SK-N-SH (cell line): ENCODE data around the gene DBX1. TPM values are rescaled to one million over a fixed set of nuclear protein-coding genes. Genes with fewer than 3 reads are reported as not detected.

ENCODE experiments used
- CTCF ChIA-PET: fragments of 300-600, 350-600 bp; formaldehyde crosslinking; extraction: SDS; loops from one replicate; lab custom pipeline; 2021; lab: Yijun Ruan, JAX
- POLR2A ChIA-PET: fragments of 350-600 bp; sonication (Branson Sonifier 250); formaldehyde crosslinking; extraction: SDS; loops from one replicate; lab custom pipeline; 2020; ENCODE audit warnings: antibody characterized with exemption, inconsistent platforms; lab: Yijun Ruan, JAX
- DNase-seq: peaks from one replicate; pipeline ENCODE4 v3.0.0; 2012
- H2AFZ ChIP-seq: fragments of 200-600 bp; sonication (generic); 2 replicates; pipeline ENCODE4 v1.8.1; 2016; ENCODE audit warnings: antibody characterized with exemption, mild to moderate bottlenecking, low read depth
- H3F3A ChIP-seq: fragments of 200-600 bp; sonication (generic); replicated peaks from 2 replicates; pipeline ENCODE3; 2016; ENCODE audit warnings: antibody characterized with exemption, mild to moderate bottlenecking; ENCODE audit not compliant: insufficient read depth
- H3K27ac ChIP-seq, 2 experiments: fragments of 200-500 bp in 1 of 2; fragments of 200-600 bp in 1 of 2; sonication (Bioruptor generic) in 1 of 2; sonication (generic), shearing (Covaris generic) in 1 of 2; 2 replicates each; pipeline versions ENCODE4 v1.5.1 to v1.6.1; 2014 to 2016; ENCODE audit warnings: low read depth in 2 of 2, inconsistent platforms in 1 of 2, low read length in 1 of 2, mild to moderate bottlenecking in 1 of 2, mixed read lengths in 1 of 2
- H3K27me3 ChIP-seq: fragments of 200-600 bp; sonication (generic), shearing (Covaris generic); 2 replicates; pipeline ENCODE4 v1.6.1; 2016; ENCODE audit warnings: mixed run types; ENCODE audit not compliant: insufficient read depth
- H3K36me3 ChIP-seq, 2 experiments: fragments of 200-500 bp in 1 of 2; fragments of 200-600 bp in 1 of 2; sonication (Bioruptor generic) in 1 of 2; sonication (generic) in 1 of 2; replicated peaks in 1 of 2; 2 replicates each; pipeline versions ENCODE3 to v1.5.1; 2014 to 2016; ENCODE audit warnings: low read length in 1 of 2, mild to moderate bottlenecking in 1 of 2; ENCODE audit not compliant: insufficient read depth in 2 of 2, control insufficient read depth in 1 of 2
- H3K4me1 ChIP-seq, 2 experiments: fragments of 200-500 bp in 1 of 2; fragments of 200-600 bp in 1 of 2; sonication (Bioruptor generic) in 1 of 2; sonication (generic), shearing (Covaris generic) in 1 of 2; 2 replicates each; pipeline versions ENCODE4 v1.5.1 to v1.6.1; 2014 to 2016; ENCODE audit warnings: low read depth in 1 of 2, low read length in 1 of 2, mixed run types in 1 of 2; ENCODE audit not compliant: insufficient read depth in 2 of 2, control insufficient read depth in 1 of 2
- H3K4me2 ChIP-seq: fragments of 200-600 bp; sonication (generic), shearing (Covaris generic); 2 replicates; pipeline ENCODE4 v1.6.1; 2017; ENCODE audit warnings: mixed run types
- H3K4me3 ChIP-seq, 2 experiments: fragments of 200-500 bp in 1 of 2; fragments of 200-600 bp in 1 of 2; sonication (Bioruptor generic) in 1 of 2; sonication (generic), shearing (Covaris generic) in 1 of 2; 2 replicates each; pipeline versions ENCODE4 v1.5.1 to v1.8.1; 2014 to 2016; ENCODE audit warnings: low read depth in 2 of 2, inconsistent platforms in 1 of 2, low read length in 1 of 2, mild to moderate bottlenecking in 1 of 2, mixed read lengths in 1 of 2, moderate library complexity in 1 of 2
- H3K79me2 ChIP-seq: fragments of 200-600 bp; sonication (generic); 2 replicates; pipeline ENCODE4 v1.8.1; 2017; ENCODE audit warnings: mild to moderate bottlenecking; ENCODE audit not compliant: insufficient read depth
- H3K9ac ChIP-seq: fragments of 200-600 bp; sonication (generic); 2 replicates; pipeline ENCODE4 v1.6.1; 2017; ENCODE audit warnings: mixed run types
- H3K9me2 ChIP-seq: fragments of 200-600 bp; sonication (generic); 2 replicates; pipeline ENCODE4 v1.6.1; 2017; ENCODE audit warnings: mixed run types
- H3K9me3 ChIP-seq: fragments of 200-600 bp; sonication (generic); 2 replicates; pipeline ENCODE4 v1.6.1; 2017; ENCODE audit warnings: mixed run types, mild to moderate bottlenecking, moderate library complexity
- H4K20me1 ChIP-seq: fragments of 200-600 bp; sonication (generic); 2 replicates; pipeline ENCODE4 v1.6.1; 2017; ENCODE audit warnings: mild to moderate bottlenecking, mixed run types; ENCODE audit not compliant: insufficient read depth
- CHD2 ChIP-seq: fragments of 150-350 bp; IDR thresholded peaks from 2 replicates; pipeline ENCODE4 v1.6.1; 2018; ENCODE audit warnings: low read length; ENCODE audit not compliant: partially characterized antibody
- ELF1 ChIP-seq: IDR thresholded peaks from 2 replicates; pipeline ENCODE4 v1.4.0; 2012
- EP300 ChIP-seq, 2 experiments: IDR thresholded peaks; 2 replicates each; pipeline versions ENCODE4 v1.4.0 to v1.6.1; 2012; ENCODE audit warnings: borderline replicate concordance in 1 of 2, low read depth in 1 of 2, low read length in 1 of 2
- FOSL2 ChIP-seq: IDR thresholded peaks from 2 replicates; pipeline ENCODE4 v1.4.0; 2012; ENCODE audit warnings: low read depth, mild to moderate bottlenecking, moderate library complexity, borderline replicate concordance
- GABPA ChIP-seq: IDR thresholded peaks from 2 replicates; pipeline ENCODE4 v1.4.0; 2012; ENCODE audit warnings: low read depth, mild to moderate bottlenecking
- JUND ChIP-seq: IDR thresholded peaks from 2 replicates; pipeline ENCODE4 v1.4.0; 2012
- MXI1 ChIP-seq: IDR thresholded peaks from 2 replicates; pipeline ENCODE4 v1.6.1; 2012; ENCODE audit warnings: mild to moderate bottlenecking, low read depth, low read length, improper control_type of control experiment
- NRF1 ChIP-seq: IDR thresholded peaks from 2 replicates; pipeline ENCODE4 v1.6.1; 2012; ENCODE audit warnings: low read depth, mild to moderate bottlenecking, low read length
- POLR2AphosphoS5 ChIP-seq: IDR thresholded peaks from 2 replicates; pipeline ENCODE4 v1.6.1; 2012; ENCODE audit warnings: low read depth, low read length
- RAD21 ChIP-seq: IDR thresholded peaks from 2 replicates; pipeline ENCODE4 v1.6.1; 2012; ENCODE audit warnings: mild to moderate bottlenecking, low read length
- SIN3A ChIP-seq: IDR thresholded peaks from 2 replicates; pipeline ENCODE4 v1.6.1; 2012; ENCODE audit warnings: low read depth, mild to moderate bottlenecking, low read length, moderate library complexity, borderline replicate concordance
- TEAD4 ChIP-seq: IDR thresholded peaks from 2 replicates; pipeline ENCODE4 v1.4.0; 2012; ENCODE audit warnings: mild to moderate bottlenecking, borderline replicate concordance; ENCODE audit not compliant: insufficient read depth
- YY1 ChIP-seq: IDR thresholded peaks from 2 replicates; pipeline ENCODE4 v1.4.0; 2012; ENCODE audit warnings: low read depth, mild to moderate bottlenecking
- WGBS: methylation state at CpG from one replicate; pipeline ENCODE4 v1.1.6; 2017; ENCODE audit warnings: low lambda C conversion rate; 5-methylcytosine and 5-hydroxymethylcytosine counted together
- polyA plus RNA-seq, 3 experiments: library from polyadenylated mRNA; depleted of rRNA; stranded (reverse); fragments of >200 nt; gene quantifications; 2 replicates each; pipeline ENCODE4 v1.2.3, GENCODE V29; 2012
- TF ChIP-seq, protein P1 (sequence below): IDR thresholded peaks from 2 replicates; pipeline ENCODE4 v1.4.0; 2012; ENCODE audit warnings: low read depth
- TF ChIP-seq, protein P2 (sequence below): IDR thresholded peaks from 2 replicates; pipeline ENCODE4 v1.4.0; 2012; ENCODE audit warnings: low read depth, borderline replicate concordance
- TF ChIP-seq, protein P3 (sequence below): IDR thresholded peaks from 2 replicates; pipeline ENCODE4 v1.6.1; 2012; ENCODE audit warnings: mild to moderate bottlenecking, low read depth, low read length, moderate library complexity
- TF ChIP-seq, protein P4 (sequence below): fragments of 200-600 bp; sonication (generic); IDR thresholded peaks from 2 replicates; pipeline ENCODE4 v1.6.1; 2017; ENCODE audit warnings: antibody characterized with exemption, mild to moderate bottlenecking, moderate library complexity
- TF ChIP-seq, protein P5 (sequence below): IDR thresholded peaks from 2 replicates; pipeline ENCODE4; 2012

The DBX1 gene
- polyA plus RNA-seq, 1 of the 3 experiments (the other 2 are of a cell fraction): not detected

DNA sequence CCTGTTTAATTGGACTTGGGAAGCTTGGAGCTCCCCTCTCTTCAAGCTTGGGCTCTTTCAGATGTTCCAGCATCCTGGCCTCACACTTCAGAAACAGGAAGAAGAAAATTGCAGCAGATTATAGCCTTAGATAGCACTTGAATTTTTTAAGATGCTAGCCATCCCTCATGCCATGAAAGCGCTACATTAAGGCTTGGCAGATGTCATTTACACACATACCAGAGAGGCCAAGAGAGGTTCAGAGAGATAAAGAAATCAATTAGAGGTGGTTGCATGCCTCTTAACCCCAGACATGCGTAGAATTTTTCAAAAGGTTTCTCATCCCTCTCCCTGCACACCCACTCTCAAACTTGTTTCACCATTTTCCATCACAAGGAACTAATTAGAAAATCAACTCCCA is 31.9 kb upstream of the DBX1 start (continued):
- TF ChIP-seq RAD21: no peak
- no peak for TF ChIP-seq FOSL2
- TF ChIP-seq EP300 (IDR thresholded peaks at IDR 0.05; ENCODE audit: borderline replicate concordance in 1 of 2, low read depth in 1 of 2, low read length in 1 of 2): no peak
- no peak for TF ChIP-seq POLR2AphosphoS5
- no peak for TF ChIP-seq CHD2
- TF ChIP-seq, protein P1, sequence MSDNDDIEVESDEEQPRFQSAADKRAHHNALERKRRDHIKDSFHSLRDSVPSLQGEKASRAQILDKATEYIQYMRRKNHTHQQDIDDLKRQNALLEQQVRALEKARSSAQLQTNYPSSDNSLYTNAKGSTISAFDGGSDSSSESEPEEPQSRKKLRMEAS: no peak
- TF ChIP-seq ELF1: no peak

DNA sequence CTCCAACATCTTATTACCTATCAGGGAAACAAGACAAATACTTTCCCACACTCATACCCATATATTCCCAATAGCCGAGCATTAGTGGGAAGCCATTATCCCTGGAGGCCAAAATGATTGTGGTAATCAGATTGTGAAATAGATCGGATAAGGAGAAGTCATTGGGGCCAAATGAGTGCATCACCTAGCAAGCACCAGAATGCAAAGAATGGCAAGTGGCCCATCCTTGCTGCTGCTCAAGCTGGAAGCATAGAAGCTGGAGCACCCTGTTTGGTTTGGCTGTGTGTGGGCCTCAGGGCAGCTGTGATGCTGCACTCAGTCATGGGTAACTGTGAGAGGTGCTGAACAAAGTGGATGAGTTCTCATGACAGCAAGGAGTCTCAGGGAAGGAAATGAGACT is 18.7 kb upstream of the DBX1 start:
- H3K4me3 ChIP-seq: no peak overlapping the region
- no peaks in the 10 kb centered on the region for H3K36me3 ChIP-seq
- H3F3A ChIP-seq: no peaks in the 10 kb centered on the region
- H2AFZ ChIP-seq: no peak overlapping the region
- DNase-seq: no peak
- H3K4me1 ChIP-seq: no peaks in the 10 kb centered on the region
- H3K79me2 ChIP-seq: no peaks in the 10 kb centered on the region
- H3K27me3 ChIP-seq: no peaks in the 10 kb centered on the region
- ChIA-PET POLR2A (no interaction called here), CTCF (interaction anchor here (1.0 kb wide), 1 partner anchor 51 kb away, joined by 3 read pairs; no protein-coding TSS in a partner anchor)
- no peak overlapping the region for H3K9ac ChIP-seq
- no peaks in the 10 kb centered on the region for H4K20me1 ChIP-seq
- no peak overlapping the region for H3K4me2 ChIP-seq
- no peaks in the 10 kb centered on the region for H3K9me2 ChIP-seq
- TF ChIP-seq, protein P2, sequence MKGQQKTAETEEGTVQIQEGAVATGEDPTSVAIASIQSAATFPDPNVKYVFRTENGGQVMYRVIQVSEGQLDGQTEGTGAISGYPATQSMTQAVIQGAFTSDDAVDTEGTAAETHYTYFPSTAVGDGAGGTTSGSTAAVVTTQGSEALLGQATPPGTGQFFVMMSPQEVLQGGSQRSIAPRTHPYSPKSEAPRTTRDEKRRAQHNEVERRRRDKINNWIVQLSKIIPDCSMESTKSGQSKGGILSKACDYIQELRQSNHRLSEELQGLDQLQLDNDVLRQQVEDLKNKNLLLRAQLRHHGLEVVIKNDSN: no peak
- TF ChIP-seq YY1: no peak
- TF ChIP-seq NRF1: no peak
- no peak for TF ChIP-seq RAD21
- TF ChIP-seq, protein P3, sequence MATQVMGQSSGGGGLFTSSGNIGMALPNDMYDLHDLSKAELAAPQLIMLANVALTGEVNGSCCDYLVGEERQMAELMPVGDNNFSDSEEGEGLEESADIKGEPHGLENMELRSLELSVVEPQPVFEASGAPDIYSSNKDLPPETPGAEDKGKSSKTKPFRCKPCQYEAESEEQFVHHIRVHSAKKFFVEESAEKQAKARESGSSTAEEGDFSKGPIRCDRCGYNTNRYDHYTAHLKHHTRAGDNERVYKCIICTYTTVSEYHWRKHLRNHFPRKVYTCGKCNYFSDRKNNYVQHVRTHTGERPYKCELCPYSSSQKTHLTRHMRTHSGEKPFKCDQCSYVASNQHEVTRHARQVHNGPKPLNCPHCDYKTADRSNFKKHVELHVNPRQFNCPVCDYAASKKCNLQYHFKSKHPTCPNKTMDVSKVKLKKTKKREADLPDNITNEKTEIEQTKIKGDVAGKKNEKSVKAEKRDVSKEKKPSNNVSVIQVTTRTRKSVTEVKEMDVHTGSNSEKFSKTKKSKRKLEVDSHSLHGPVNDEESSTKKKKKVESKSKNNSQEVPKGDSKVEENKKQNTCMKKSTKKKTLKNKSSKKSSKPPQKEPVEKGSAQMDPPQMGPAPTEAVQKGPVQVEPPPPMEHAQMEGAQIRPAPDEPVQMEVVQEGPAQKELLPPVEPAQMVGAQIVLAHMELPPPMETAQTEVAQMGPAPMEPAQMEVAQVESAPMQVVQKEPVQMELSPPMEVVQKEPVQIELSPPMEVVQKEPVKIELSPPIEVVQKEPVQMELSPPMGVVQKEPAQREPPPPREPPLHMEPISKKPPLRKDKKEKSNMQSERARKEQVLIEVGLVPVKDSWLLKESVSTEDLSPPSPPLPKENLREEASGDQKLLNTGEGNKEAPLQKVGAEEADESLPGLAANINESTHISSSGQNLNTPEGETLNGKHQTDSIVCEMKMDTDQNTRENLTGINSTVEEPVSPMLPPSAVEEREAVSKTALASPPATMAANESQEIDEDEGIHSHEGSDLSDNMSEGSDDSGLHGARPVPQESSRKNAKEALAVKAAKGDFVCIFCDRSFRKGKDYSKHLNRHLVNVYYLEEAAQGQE: no peak
- TF ChIP-seq MXI1: no peak
- no peak for TF ChIP-seq JUND
- no peak for TF ChIP-seq SIN3A
- TF ChIP-seq CHD2: no peak
- no peak for TF ChIP-seq TEAD4
- TF ChIP-seq GABPA: no peak
- TF ChIP-seq, protein P4, sequence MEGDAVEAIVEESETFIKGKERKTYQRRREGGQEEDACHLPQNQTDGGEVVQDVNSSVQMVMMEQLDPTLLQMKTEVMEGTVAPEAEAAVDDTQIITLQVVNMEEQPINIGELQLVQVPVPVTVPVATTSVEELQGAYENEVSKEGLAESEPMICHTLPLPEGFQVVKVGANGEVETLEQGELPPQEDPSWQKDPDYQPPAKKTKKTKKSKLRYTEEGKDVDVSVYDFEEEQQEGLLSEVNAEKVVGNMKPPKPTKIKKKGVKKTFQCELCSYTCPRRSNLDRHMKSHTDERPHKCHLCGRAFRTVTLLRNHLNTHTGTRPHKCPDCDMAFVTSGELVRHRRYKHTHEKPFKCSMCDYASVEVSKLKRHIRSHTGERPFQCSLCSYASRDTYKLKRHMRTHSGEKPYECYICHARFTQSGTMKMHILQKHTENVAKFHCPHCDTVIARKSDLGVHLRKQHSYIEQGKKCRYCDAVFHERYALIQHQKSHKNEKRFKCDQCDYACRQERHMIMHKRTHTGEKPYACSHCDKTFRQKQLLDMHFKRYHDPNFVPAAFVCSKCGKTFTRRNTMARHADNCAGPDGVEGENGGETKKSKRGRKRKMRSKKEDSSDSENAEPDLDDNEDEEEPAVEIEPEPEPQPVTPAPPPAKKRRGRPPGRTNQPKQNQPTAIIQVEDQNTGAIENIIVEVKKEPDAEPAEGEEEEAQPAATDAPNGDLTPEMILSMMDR: no peak
- TF ChIP-seq, protein P5, sequence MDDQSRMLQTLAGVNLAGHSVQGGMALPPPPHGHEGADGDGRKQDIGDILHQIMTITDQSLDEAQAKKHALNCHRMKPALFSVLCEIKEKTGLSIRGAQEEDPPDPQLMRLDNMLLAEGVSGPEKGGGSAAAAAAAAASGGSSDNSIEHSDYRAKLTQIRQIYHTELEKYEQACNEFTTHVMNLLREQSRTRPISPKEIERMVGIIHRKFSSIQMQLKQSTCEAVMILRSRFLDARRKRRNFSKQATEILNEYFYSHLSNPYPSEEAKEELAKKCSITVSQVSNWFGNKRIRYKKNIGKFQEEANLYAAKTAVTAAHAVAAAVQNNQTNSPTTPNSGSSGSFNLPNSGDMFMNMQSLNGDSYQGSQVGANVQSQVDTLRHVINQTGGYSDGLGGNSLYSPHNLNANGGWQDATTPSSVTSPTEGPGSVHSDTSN: no peak
- TF ChIP-seq ELF1: no peak
- 64% methylated on average over 2 of the region's 2 CpGs for WGBS
- H3K27ac ChIP-seq: no peak overlapping the region
- no peaks in the 10 kb centered on the region for H3K9me3 ChIP-seq
